AG09309 (cell line): Measurements from ENCODE around the gene PON1.

Experiments
- DNase-seq: peaks from one replicate; pipeline ENCODE4 v3.0.0-alpha.2; 2010; ENCODE audit warnings: low read depth
- H3K4me3 ChIP-seq: 2 replicates; pipeline ENCODE4 v1.5.1; 2011; ENCODE audit warnings: mild to moderate bottlenecking, low read depth, low read length, moderate library complexity; ENCODE audit not compliant: control insufficient read depth
- TF ChIP-seq, protein P1 (sequence below): IDR thresholded peaks from 2 replicates; pipeline ENCODE4 v1.5.1; 2011; ENCODE audit warnings: mild to moderate bottlenecking, low read depth, low read length, inconsistent platforms; ENCODE audit not compliant: insufficient read depth, control insufficient read depth; ENCODE audit errors: missing control alignments

The PON1 gene

GRCh38 chr7:95312561-95312960 lies 11.8 kb downstream of the PON1 start:
- no peak overlapping the region for H3K4me3 ChIP-seq
- no peak for DNase-seq
- TF ChIP-seq, protein P1, sequence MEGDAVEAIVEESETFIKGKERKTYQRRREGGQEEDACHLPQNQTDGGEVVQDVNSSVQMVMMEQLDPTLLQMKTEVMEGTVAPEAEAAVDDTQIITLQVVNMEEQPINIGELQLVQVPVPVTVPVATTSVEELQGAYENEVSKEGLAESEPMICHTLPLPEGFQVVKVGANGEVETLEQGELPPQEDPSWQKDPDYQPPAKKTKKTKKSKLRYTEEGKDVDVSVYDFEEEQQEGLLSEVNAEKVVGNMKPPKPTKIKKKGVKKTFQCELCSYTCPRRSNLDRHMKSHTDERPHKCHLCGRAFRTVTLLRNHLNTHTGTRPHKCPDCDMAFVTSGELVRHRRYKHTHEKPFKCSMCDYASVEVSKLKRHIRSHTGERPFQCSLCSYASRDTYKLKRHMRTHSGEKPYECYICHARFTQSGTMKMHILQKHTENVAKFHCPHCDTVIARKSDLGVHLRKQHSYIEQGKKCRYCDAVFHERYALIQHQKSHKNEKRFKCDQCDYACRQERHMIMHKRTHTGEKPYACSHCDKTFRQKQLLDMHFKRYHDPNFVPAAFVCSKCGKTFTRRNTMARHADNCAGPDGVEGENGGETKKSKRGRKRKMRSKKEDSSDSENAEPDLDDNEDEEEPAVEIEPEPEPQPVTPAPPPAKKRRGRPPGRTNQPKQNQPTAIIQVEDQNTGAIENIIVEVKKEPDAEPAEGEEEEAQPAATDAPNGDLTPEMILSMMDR: no peak

DNA sequence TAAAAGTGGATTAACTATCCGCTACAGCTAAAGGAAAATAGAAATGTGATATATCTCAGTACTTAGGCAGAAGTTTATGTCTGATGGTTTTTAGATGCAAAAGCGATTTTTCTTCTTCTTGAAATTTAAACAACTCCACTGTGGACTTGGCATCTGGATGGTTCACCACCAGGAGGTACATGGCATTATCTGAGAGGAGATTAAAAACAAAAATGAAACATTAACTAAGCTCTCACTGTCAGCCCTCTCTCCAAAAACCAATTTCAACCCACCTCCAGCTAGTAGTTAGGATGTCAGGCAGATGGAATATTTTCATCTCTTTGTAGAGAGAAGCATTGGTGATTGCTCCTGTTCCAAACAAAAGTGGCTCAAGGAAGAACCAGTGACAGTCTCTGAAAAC lies 12.9 kb downstream of the PON1 start:
- no peak for DNase-seq
- TF ChIP-seq, protein P1: no peak
- H3K4me3 ChIP-seq: no peak overlapping the region

DNA sequence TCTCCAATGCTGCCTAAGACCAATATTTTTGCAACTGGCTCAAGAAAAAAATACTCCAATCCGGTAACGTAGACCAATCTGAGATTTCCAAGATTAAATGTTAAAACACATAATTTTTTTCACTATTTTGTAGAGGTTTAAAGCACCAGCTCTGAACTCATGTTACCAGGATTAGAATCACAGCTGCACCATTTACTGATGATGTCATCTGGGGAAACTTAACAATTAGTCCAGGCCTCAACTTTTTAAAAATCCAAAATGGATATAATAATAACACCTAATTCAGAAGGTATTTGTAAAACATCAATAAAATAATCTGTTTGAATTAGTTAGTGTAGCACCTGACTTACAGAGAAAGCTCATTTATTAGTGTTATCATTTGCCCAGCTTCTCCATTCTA lies 14.4 kb downstream of the PON1 start:
- TF ChIP-seq, protein P1: no peak
- no peak overlapping the region for H3K4me3 ChIP-seq
- no peak for DNase-seq

- TF ChIP-seq, protein P1: no peak
- no peak overlapping the region for H3K4me3 ChIP-seq
- no peak for DNase-seq
Observed at GRCh38 chr7:95304990-95305389, 19.3 kb downstream of the PON1 start.

GRCh38 chr7:95303013-95303905 lies 21.1 kb downstream of the PON1 start:
- no peak overlapping the region for H3K4me3 ChIP-seq
- TF ChIP-seq, protein P1: no peak
- no peak for DNase-seq

GRCh38 chr7:95298091-95298490 lies 26.2 kb downstream of the PON1 start:
- H3K4me3 ChIP-seq: no peak overlapping the region
- TF ChIP-seq, protein P1: no peak
- no peak for DNase-seq

GRCh38 chr7:95297041-95297440 lies 27.3 kb downstream of the PON1 start:
- H3K4me3 ChIP-seq: no peak overlapping the region
- no peak for DNase-seq
- TF ChIP-seq, protein P1: no peak
